Heart left ventricle (tissue), 16 donors: ENCODE data around the gene GRIA3. TPM values are rescaled to one million over a fixed set of nuclear protein-coding genes. Genes with fewer than 3 reads are reported as not detected.

ENCODE experiments used
- ATAC-seq, 4 donors: fragments of 200-7000 bp; cut with Tn5 transposase; one replicate each; pipeline ENCODE4 v1.9.1; 2020 to 2022; ENCODE audit warnings: moderate library complexity in 4 of 4, mild to moderate bottlenecking in 3 of 4, moderate number of reproducible peaks in 1 of 4
- DNase-seq, 5 donors: peaks; one replicate each; pipeline ENCODE4 v3.0.0-alpha.2; 2020
- H3K27ac ChIP-seq, 12 donors: fragments of 200-600 bp; sonication (generic) in 4 of 12; one replicate each; pipeline versions ENCODE4 v1.5.0 to v1.8.0; 2016 to 2022; ENCODE audit warnings: mild to moderate bottlenecking in 2 of 12
- H3K27me3 ChIP-seq, 9 donors: fragments of 200-600 bp; sonication (generic) in 2 of 9; one replicate each; pipeline versions ENCODE4 v1.5.1 to v1.8.0; 2016 to 2022; ENCODE audit warnings: mild to moderate bottlenecking in 3 of 9
- H3K36me3 ChIP-seq, 9 donors: fragments of 200-600 bp; sonication (generic) in 2 of 9; one replicate each; pipeline versions ENCODE4 v1.5.0 to v1.8.0; 2018 to 2022; ENCODE audit warnings: mild to moderate bottlenecking in 2 of 9
- H3K4me1 ChIP-seq, 12 donors: fragments of 200-600 bp; sonication (generic) in 4 of 12; one replicate each; pipeline versions ENCODE4 v1.5.0 to v1.8.0; 2016 to 2022; ENCODE audit warnings: mild to moderate bottlenecking in 3 of 12
- H3K4me3 ChIP-seq, 12 donors: fragments of 200-600 bp; sonication (generic) in 4 of 12; one replicate each; pipeline versions ENCODE4 v1.5.0 to v1.8.0; 2017 to 2022; ENCODE audit warnings: mild to moderate bottlenecking in 9 of 12, moderate library complexity in 4 of 12
- H3K9me3 ChIP-seq, 12 donors: fragments of 200-600 bp; sonication (generic) in 4 of 12; one replicate each; pipeline versions ENCODE4 v1.5.0 to v1.8.0; 2016 to 2022; ENCODE audit warnings: mild to moderate bottlenecking in 1 of 12
- POLR2A ChIP-seq, 2 donors: fragments of 450-650 bp; IDR thresholded peaks; one replicate each; pipeline ENCODE4 v1.6.1; 2017; ENCODE audit warnings: antibody characterized with exemption in 2 of 2, mild to moderate bottlenecking in 2 of 2, moderate library complexity in 2 of 2
- WGBS, 4 donors: extraction: QIAGEN DNeasy Blood & Tissue Kit in 2 of 4; methylation state at CpG; one replicate each; pipeline versions ENCODE4 v1.1.5 to v1.1.7; 2013 to 2018; 5-methylcytosine and 5-hydroxymethylcytosine counted together
- intact Hi-C, 10 donors: fragments of 100-400 bp; cut with DNase I; formaldehyde crosslinking; loops; one replicate each; pipeline versions ENCODE4 v1.11.1 to v1.14.2; 2022
- polyA plus RNA-seq, 2 donors: library from polyadenylated mRNA; stranded (reverse); fragments of 200-250 nt; gene quantifications; one replicate each; pipeline ENCODE4 v1.2.3, GENCODE V29; 2013
- total RNA-seq, 9 donors: library from RNA; depleted of rRNA in 2 of 9; stranded (reverse); fragments of >200 nt in 2 of 9; fragmentation: NEBNext Ultra II Directional in 3 of 9; extraction: Animal tissue kit (Norgen Biotek cat#: 25700) in 3 of 9; gene quantifications; one replicate each; pipeline versions ENCODE4 v1.1.0 to v1.2.4, GENCODE V29; 2016 to 2023
- TF ChIP-seq, protein P1 (sequence below), 12 donors: fragments of 200-600 bp; sonication (generic) in 4 of 12; IDR thresholded peaks; one replicate each; pipeline versions ENCODE4 v1.5.0 to v1.8.0; 2018 to 2022; ENCODE audit warnings: antibody characterized with exemption in 12 of 12, mild to moderate bottlenecking in 5 of 12
- donor health status: ischemic (EF 13 %, LVEDD 7.1; RV severe dilation, severe dysfunction).
- donor health status: healthy with polysubstance abuse.
- donor health status: DM: no; HTN: yes; CAD: no.
- donor health status: DM: no; HTN: no; CAD: no.
- donor health status: ischemic (EF 25% LVEDD 6.9; RV normal size, moderate dysfunction).
- donor health status: ischemic (EF 25% LVEDD 5.7; RV mildly dilated, moderate dysfunction).
- donor health status: healthy.
- donor health status: DM: yes; HTN: yes; CAD: no.
- donor health status: ischemic (EF 35%, LVEDD 5.7; RV mildly dilated, moderate dysfunction).
- donor health status: nonischemic (EF 11% LVEDD 7.7; RV severe dilation, severe dysfunction).
- donor health status: DM: yes; HTN: yes; CAD: no.
- donor health status: PGD.
- donor health status: ischemic (EF 29% LVEDD 5.4; RV normal size, mild dysfunction).
- donor health status: nonischemic (EF 23%, LVEDD 6.1; RV moderate dilation, normal function).

The GRIA3 gene
- total and polyA plus RNA-seq, 11 donors, result 0.07 to 12.9 (median 1.00) TPM

DNA sequence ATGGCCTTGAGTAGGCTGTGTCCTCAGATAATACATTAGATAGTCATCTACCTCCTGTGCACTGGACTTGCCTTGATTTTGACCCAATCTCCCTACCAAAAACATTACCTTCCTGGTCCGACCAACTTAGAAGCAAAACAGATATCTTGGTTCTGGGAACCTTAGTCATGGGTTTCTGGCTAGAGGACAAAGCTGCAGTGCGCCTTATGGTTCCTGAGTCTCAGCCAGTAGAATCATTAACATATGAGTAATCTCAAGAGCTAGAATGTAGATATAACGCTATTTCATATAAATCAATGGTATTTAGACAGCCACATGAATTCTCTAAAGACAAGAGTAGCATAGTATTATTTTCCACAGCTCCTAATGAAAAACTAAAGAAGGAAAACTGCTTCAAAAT lies 83.1 kb downstream of the GRIA3 start:
- 67 to 78% (median 73%) methylated on average over 3 of the region's 3 CpGs for WGBS, 4 donors
- no peaks in the 10 kb centered on the region for H3K36me3 ChIP-seq

DNA sequence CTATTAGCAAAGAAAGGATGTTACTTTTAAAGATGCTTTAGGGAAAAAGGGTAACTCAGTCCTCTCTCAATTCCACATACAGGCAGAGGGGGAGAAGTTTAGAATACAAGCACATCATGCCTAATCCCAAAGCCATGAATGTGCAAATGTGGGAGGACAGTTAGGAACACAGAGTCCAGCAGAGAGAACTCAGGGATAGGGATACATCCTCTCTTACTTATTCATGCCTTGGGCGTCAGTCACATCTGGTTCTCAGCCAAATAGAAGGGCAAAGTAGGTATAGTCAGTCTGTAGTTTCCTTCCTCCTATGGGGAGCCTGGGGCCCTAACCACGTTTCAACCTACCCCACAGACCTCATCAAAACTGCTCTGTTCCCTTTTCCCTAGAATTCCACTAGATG lies 87.8 kb downstream of the GRIA3 start:
- no peaks in the 10 kb centered on the region for H3K36me3 ChIP-seq
- H3K27me3 ChIP-seq, result peaks cover 0 to 3% (median 0%) of the 10 kb centered on the region in 9 donors
- intact Hi-C loops, result no loop called here
- 29 to 59% (median 47%) methylated on average over 2 of the region's 2 CpGs for WGBS, 4 donors
- no peak for ATAC-seq
- H3K9me3 ChIP-seq, result no peaks in the 10 kb centered on the region
- no peak overlapping the region for H3K4me3 ChIP-seq
- TF ChIP-seq POLR2A (IDR thresholded peaks at IDR 0.05), result no peak
- TF ChIP-seq, protein P1, sequence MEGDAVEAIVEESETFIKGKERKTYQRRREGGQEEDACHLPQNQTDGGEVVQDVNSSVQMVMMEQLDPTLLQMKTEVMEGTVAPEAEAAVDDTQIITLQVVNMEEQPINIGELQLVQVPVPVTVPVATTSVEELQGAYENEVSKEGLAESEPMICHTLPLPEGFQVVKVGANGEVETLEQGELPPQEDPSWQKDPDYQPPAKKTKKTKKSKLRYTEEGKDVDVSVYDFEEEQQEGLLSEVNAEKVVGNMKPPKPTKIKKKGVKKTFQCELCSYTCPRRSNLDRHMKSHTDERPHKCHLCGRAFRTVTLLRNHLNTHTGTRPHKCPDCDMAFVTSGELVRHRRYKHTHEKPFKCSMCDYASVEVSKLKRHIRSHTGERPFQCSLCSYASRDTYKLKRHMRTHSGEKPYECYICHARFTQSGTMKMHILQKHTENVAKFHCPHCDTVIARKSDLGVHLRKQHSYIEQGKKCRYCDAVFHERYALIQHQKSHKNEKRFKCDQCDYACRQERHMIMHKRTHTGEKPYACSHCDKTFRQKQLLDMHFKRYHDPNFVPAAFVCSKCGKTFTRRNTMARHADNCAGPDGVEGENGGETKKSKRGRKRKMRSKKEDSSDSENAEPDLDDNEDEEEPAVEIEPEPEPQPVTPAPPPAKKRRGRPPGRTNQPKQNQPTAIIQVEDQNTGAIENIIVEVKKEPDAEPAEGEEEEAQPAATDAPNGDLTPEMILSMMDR (IDR thresholded peaks at IDR 0.05), result no peak
- no peak for DNase-seq
- no peaks in the 10 kb centered on the region for H3K4me1 ChIP-seq
- no peak overlapping the region for H3K27ac ChIP-seq

More for the DNA sequence above, 83.1 kb downstream of the GRIA3 start:
- DNase-seq (no peak), ATAC-seq (no peak)
- no peak for TF ChIP-seq POLR2A (IDR thresholded peaks at IDR 0.05)
- TF ChIP-seq, protein P1 (IDR thresholded peaks at IDR 0.05), result no peak
- no peak overlapping the region for H3K4me3 ChIP-seq
- H3K4me1 ChIP-seq, result no peaks in the 10 kb centered on the region
- peaks cover 0 to 3% (median 0%) of the 10 kb centered on the region in 9 donors for H3K27me3 ChIP-seq
- no peaks in the 10 kb centered on the region for H3K9me3 ChIP-seq
- H3K27ac ChIP-seq, result no peak overlapping the region
- intact Hi-C loops, result no loop called here

DNA sequence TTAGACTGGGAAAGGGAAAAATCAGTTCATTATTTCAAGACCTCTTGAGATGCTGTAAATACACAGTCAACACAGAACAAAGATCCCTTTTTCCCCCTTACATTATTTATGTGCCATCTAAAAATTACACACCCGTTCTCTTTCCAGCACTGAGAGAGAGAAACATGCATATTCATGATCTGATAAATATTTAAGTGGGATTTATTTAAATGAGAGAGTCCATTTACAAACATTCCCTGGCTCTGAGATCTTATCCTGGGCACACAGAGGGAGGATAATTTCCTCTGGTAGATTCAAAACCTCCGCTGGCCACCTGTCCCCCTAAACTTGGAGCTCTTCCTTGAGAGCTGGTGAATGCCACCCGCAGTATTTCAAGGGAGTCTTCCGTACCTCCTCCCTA lies 88.6 kb downstream of the GRIA3 start:
- 69 to 87% (median 79%) methylated on average over 4 of the region's 4 CpGs for WGBS, 4 donors
- intact Hi-C loops, result no loop called here
- H3K27me3 ChIP-seq, result no peaks in the 10 kb centered on the region
- no peaks in the 10 kb centered on the region for H3K36me3 ChIP-seq
- no peak for TF ChIP-seq POLR2A (IDR thresholded peaks at IDR 0.05)
- TF ChIP-seq, protein P1 (IDR thresholded peaks at IDR 0.05), result no peak
- no peaks in the 10 kb centered on the region for H3K4me1 ChIP-seq
- H3K27ac ChIP-seq, result no peak overlapping the region
- DNase-seq (no peak), ATAC-seq (no peak)
- no peaks in the 10 kb centered on the region for H3K9me3 ChIP-seq
- no peak overlapping the region for H3K4me3 ChIP-seq

DNA sequence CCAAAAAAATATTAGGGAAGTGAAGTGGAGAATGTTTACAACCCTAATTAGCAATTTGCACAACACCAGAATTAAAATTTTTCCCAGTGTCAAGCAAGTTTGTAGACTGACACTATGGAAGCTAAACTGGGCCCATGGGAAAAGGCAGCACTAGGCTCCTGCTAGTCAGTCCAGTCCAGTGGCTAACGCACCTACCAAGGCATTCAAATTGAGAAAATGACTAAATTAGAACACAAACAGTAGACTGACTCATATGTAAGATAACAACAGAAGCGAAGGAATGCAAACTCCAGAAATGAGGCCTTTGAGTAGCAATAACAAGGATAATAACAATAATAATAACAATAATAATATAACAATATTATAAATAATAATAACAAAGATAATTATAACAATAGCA lies 90.7 kb downstream of the GRIA3 start:
- H3K36me3 ChIP-seq, result no peaks in the 10 kb centered on the region
- H3K4me3 ChIP-seq, result no peak overlapping the region
- TF ChIP-seq POLR2A (IDR thresholded peaks at IDR 0.05), result no peak
- TF ChIP-seq, protein P1 (IDR thresholded peaks at IDR 0.05), result no peak
- H3K27ac ChIP-seq, result no peak overlapping the region
- ATAC-seq (no peak), DNase-seq (no peak)
- WGBS, 4 donors, result 70 to 87% (median 83%) methylated on average over 2 of the region's 2 CpGs
- H3K4me1 ChIP-seq, result no peaks in the 10 kb centered on the region
- no peaks in the 10 kb centered on the region for H3K27me3 ChIP-seq
- no peaks in the 10 kb centered on the region for H3K9me3 ChIP-seq
- intact Hi-C loops, result no loop called here
